SK-N-SH treated with all-trans-retinoic acid at 6 μM for 48 hours (cell line): Measurements from ENCODE around the gene FGF21.
A peak's percentile ranks its signal among the peaks of the same experiment; 100 is the strongest.

ENCODE experiments used
- ATAC-seq: fragments of 200-7000 bp; cut with Tn5 transposase; 3 replicates; pipeline ENCODE4 v1.9.1; 2020; ENCODE audit warnings: mild to moderate bottlenecking, moderate library complexity
- ARNTL ChIP-seq: fragments of 450-650 bp; formaldehyde crosslinking; IDR thresholded peaks from 2 replicates; pipeline ENCODE4 v1.5.0; 2020; ENCODE audit warnings: low read depth, mild to moderate bottlenecking, moderate library complexity, borderline replicate concordance
- BACH2 ChIP-seq: fragments of 250-450 bp; sonication (Bioruptor Pico); IDR thresholded peaks from 2 replicates; pipeline ENCODE4 v1.9.0; 2021; ENCODE audit warnings: mild to moderate bottlenecking, borderline replicate concordance
- CSDC2 ChIP-seq: fragments of 250-450 bp; sonication (Bioruptor Pico); IDR thresholded peaks from 2 replicates; pipeline ENCODE4 v1.5.0; 2020; ENCODE audit warnings: mild to moderate bottlenecking, moderate library complexity
- ESRRG ChIP-seq: fragments of 250-450 bp; sonication (Bioruptor Pico); IDR thresholded peaks from 2 replicates; pipeline ENCODE4 v1.6.1; 2021; ENCODE audit warnings: mild to moderate bottlenecking
- GLIS3 ChIP-seq: fragments of 250-450 bp; sonication (Bioruptor Pico); IDR thresholded peaks from 2 replicates; pipeline ENCODE4 v1.5.0; 2020; ENCODE audit warnings: mild to moderate bottlenecking, moderate library complexity
- ISL1 ChIP-seq: fragments of 250-450 bp; sonication (Bioruptor Pico); IDR thresholded peaks from 2 replicates; pipeline ENCODE4 v2.1.2; 2022; ENCODE audit warnings: mild to moderate bottlenecking, moderate library complexity
- OSR1 ChIP-seq: fragments of 250-450 bp; sonication (Bioruptor Pico); IDR thresholded peaks from 2 replicates; pipeline ENCODE4 v1.8.0; 2022; ENCODE audit warnings: moderate library complexity, mild to moderate bottlenecking, inconsistent platforms
- PPARA ChIP-seq: fragments of 250-450 bp; sonication (Bioruptor Pico); IDR thresholded peaks from 2 replicates; pipeline ENCODE4 v1.5.0; 2020; ENCODE audit warnings: mild to moderate bottlenecking, borderline replicate concordance
- RARB ChIP-seq: fragments of 250-450 bp; sonication (Bioruptor Pico); IDR thresholded peaks from 2 replicates; pipeline ENCODE4 v1.8.0; 2021; ENCODE audit warnings: mild to moderate bottlenecking, moderate library complexity
- SNAI2 ChIP-seq: fragments of 250-450 bp; sonication (Bioruptor Pico); IDR thresholded peaks from 2 replicates; pipeline ENCODE4 v1.5.0; 2020; ENCODE audit warnings: mild to moderate bottlenecking, moderate library complexity
- TCF4 ChIP-seq: fragments of 250-450 bp; sonication (Bioruptor Pico); IDR thresholded peaks from 2 replicates; pipeline ENCODE4 v1.8.0; 2021; ENCODE audit warnings: mild to moderate bottlenecking, moderate library complexity, borderline replicate concordance
- TOX ChIP-seq: fragments of 250-450 bp; sonication (Bioruptor Pico); IDR thresholded peaks from 2 replicates; pipeline ENCODE4 v1.8.0; 2021; ENCODE audit warnings: mild to moderate bottlenecking, moderate library complexity, borderline replicate concordance
- ZC3H10 ChIP-seq: fragments of 250-450 bp; sonication (Bioruptor Pico); IDR thresholded peaks from 2 replicates; pipeline ENCODE4 v1.5.1; 2021; ENCODE audit warnings: mild to moderate bottlenecking, moderate library complexity
- ZFP3 ChIP-seq: fragments of 250-450 bp; sonication (Bioruptor Pico); IDR thresholded peaks from 2 replicates; pipeline ENCODE4 v1.5.0; 2020; ENCODE audit warnings: mild to moderate bottlenecking, moderate library complexity
- ZFP30 ChIP-seq: fragments of 450-650 bp; formaldehyde crosslinking; IDR thresholded peaks from 2 replicates; pipeline ENCODE4 v1.5.0; 2022; ENCODE audit warnings: mild to moderate bottlenecking, moderate library complexity
- ZNF565 ChIP-seq: fragments of 450-650 bp; formaldehyde crosslinking; conservative IDR thresholded peaks from 2 replicates; pipeline ENCODE4 v1.5.0; 2020; ENCODE audit warnings: low read depth, mild to moderate bottlenecking, moderate library complexity
- ZNF8 ChIP-seq: fragments of 450-650 bp; formaldehyde crosslinking; IDR thresholded peaks from 2 replicates; pipeline ENCODE4 v1.5.0; 2020; ENCODE audit warnings: mild to moderate bottlenecking, moderate library complexity
- TF ChIP-seq, protein P1 (sequence below): fragments of 250-450 bp; sonication (Bioruptor Pico); IDR thresholded peaks from 2 replicates; pipeline ENCODE4 v1.5.0; 2020; ENCODE audit warnings: mild to moderate bottlenecking, moderate library complexity
- TF ChIP-seq, protein P2 (sequence below): fragments of 250-450 bp; sonication (Bioruptor Pico); IDR thresholded peaks from 2 replicates; pipeline ENCODE4 v1.8.0; 2020; ENCODE audit warnings: mild to moderate bottlenecking, moderate library complexity, borderline replicate concordance
- TF ChIP-seq, protein P3 (sequence below): fragments of 250-450 bp; sonication (Bioruptor Pico); IDR thresholded peaks from 2 replicates; pipeline ENCODE4 v1.5.1; 2020; ENCODE audit warnings: low read depth, mild to moderate bottlenecking, moderate library complexity

The FGF21 gene

DNA sequence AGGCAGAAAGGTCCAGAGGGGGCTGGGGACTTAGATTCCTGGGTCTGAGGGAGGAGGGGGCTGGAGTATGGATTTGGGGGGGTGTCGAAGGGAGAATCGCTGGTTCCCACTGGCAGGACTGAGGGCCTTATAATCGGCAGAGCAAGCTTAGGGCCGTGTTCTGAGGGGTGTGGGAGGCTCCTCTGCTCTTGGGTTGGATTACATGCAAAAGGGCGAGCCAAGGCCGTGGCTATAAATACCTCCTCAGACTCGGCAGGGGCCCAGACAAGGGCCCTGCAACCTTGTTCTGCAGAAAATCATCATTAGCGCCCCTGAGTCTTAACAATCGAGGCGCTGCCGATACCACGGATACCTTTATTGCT is 35.1 kb upstream of the FGF21 start:
- peak; percentile 1; the same call in 1 of the 3 replicates for ATAC-seq
- TF ChIP-seq, protein P1, sequence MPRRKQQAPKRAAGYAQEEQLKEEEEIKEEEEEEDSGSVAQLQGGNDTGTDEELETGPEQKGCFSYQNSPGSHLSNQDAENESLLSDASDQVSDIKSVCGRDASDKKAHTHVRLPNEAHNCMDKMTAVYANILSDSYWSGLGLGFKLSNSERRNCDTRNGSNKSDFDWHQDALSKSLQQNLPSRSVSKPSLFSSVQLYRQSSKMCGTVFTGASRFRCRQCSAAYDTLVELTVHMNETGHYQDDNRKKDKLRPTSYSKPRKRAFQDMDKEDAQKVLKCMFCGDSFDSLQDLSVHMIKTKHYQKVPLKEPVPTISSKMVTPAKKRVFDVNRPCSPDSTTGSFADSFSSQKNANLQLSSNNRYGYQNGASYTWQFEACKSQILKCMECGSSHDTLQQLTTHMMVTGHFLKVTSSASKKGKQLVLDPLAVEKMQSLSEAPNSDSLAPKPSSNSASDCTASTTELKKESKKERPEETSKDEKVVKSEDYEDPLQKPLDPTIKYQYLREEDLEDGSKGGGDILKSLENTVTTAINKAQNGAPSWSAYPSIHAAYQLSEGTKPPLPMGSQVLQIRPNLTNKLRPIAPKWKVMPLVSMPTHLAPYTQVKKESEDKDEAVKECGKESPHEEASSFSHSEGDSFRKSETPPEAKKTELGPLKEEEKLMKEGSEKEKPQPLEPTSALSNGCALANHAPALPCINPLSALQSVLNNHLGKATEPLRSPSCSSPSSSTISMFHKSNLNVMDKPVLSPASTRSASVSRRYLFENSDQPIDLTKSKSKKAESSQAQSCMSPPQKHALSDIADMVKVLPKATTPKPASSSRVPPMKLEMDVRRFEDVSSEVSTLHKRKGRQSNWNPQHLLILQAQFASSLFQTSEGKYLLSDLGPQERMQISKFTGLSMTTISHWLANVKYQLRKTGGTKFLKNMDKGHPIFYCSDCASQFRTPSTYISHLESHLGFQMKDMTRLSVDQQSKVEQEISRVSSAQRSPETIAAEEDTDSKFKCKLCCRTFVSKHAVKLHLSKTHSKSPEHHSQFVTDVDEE, result no peak
- no peak for TF ChIP-seq SNAI2
- no peak for TF ChIP-seq ZFP3
- TF ChIP-seq ISL1, result no peak
- no peak for TF ChIP-seq ZNF8 (CRISPR knock-in tag)
- no peak for TF ChIP-seq TOX (CRISPR knock-in tag)
- TF ChIP-seq, protein P2, sequence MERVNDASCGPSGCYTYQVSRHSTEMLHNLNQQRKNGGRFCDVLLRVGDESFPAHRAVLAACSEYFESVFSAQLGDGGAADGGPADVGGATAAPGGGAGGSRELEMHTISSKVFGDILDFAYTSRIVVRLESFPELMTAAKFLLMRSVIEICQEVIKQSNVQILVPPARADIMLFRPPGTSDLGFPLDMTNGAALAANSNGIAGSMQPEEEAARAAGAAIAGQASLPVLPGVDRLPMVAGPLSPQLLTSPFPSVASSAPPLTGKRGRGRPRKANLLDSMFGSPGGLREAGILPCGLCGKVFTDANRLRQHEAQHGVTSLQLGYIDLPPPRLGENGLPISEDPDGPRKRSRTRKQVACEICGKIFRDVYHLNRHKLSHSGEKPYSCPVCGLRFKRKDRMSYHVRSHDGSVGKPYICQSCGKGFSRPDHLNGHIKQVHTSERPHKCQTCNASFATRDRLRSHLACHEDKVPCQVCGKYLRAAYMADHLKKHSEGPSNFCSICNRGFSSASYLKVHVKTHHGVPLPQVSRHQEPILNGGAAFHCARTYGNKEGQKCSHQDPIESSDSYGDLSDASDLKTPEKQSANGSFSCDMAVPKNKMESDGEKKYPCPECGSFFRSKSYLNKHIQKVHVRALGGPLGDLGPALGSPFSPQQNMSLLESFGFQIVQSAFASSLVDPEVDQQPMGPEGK, result no peak
- no peak for TF ChIP-seq RARB (CRISPR knock-in tag)
- TF ChIP-seq ARNTL, result no peak
- TF ChIP-seq GLIS3 (CRISPR knock-in tag), result no peak
- no peak for TF ChIP-seq ESRRG (CRISPR knock-in tag)
- TF ChIP-seq TCF4 (CRISPR knock-in tag), result no peak
- no peak for TF ChIP-seq PPARA
- no peak for TF ChIP-seq ZFP30 (CRISPR knock-in tag)
- no peak for TF ChIP-seq OSR1 (CRISPR knock-in tag)
- TF ChIP-seq ZNF565 (CRISPR knock-in tag), result no peak
- TF ChIP-seq, protein P3, sequence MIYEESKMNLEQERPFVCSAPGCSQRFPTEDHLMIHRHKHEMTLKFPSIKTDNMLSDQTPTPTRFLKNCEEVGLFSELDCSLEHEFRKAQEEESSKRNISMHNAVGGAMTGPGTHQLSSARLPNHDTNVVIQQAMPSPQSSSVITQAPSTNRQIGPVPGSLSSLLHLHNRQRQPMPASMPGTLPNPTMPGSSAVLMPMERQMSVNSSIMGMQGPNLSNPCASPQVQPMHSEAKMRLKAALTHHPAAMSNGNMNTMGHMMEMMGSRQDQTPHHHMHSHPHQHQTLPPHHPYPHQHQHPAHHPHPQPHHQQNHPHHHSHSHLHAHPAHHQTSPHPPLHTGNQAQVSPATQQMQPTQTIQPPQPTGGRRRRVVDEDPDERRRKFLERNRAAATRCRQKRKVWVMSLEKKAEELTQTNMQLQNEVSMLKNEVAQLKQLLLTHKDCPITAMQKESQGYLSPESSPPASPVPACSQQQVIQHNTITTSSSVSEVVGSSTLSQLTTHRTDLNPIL (CRISPR knock-in tag), result no peak
- no peak for TF ChIP-seq ZC3H10 (CRISPR knock-in tag)
- no peak for TF ChIP-seq CSDC2 (CRISPR knock-in tag)

DNA sequence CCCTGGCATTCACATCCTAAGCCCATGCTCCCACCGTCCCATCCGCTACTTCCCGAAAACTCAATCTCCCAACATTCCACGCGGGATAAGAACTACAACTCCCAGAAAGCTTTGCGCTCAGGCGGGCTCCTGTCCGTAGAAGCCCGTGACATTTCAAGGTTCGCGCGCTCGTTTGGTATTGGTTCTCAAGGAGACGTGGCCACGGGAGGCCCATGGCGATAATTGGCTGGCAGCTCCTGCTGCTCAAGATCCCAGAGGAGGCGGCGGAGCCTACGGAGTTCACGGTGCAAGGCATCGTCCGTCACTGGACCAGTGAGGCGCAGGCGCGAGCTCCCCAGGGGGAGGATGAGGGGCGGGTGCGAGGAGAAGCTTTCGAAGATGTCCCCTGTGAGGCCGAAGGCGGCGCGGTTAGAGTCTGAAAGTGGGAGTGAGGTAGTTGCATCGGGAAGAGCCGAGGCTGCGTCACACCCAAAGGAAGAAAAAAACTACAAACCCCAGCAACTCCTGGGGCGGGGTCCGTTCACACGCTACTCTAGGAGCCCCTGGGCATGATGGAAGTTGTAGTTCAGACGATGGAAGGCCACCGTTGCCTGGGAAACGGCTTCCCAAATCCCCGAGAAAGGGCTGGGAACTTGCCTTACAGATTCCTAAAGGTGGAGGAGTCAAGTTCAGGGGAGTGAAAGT is 34.6 kb upstream of the FGF21 start:
- ATAC-seq, result peak; percentile 91
- TF ChIP-seq, protein P1, result peak; percentile 45; the same call in 1 of the 2 replicates
- no peak for TF ChIP-seq ZFP3

DNA sequence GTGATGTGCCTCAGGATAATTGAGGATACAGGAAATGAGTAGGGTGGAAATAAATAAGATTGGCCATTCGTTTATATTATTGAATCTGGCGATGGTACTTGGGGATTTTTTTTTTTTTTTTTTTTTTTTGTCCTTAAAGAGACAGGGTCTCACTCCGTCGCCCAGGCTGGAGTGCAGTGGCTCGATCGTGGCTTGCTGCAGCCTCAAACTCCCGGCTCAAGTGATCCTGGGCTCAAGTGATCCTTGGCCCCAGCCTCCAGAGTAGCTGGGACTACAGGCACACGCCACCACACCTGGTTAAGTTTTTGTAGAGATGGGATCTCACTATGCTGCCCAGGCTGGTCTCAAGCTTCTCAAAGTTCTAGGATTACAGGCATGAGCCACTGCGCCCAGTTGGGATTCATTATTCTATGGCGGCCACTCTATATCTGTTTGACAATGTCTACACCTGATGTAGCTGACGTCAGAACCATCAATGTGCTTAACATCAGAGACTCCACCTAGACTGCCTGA is 33.1 kb upstream of the FGF21 start:
- ATAC-seq, result no peak
- TF ChIP-seq GLIS3 (CRISPR knock-in tag) (no peak), TCF4 (CRISPR knock-in tag) (no peak), ZNF8 (CRISPR knock-in tag) (no peak), BACH2 (CRISPR knock-in tag) (no peak), OSR1 (CRISPR knock-in tag) (no peak), ZC3H10 (CRISPR knock-in tag) (no peak), ZFP3 (no peak), ESRRG (CRISPR knock-in tag) (no peak)
- TF ChIP-seq, protein P3 (CRISPR knock-in tag), result no peak
- TF ChIP-seq, protein P2, result no peak
- TF ChIP-seq, protein P1, result no peak
